Chondrocyte (in vitro differentiated cells): ENCODE data around the gene ATAD2B. TPM values are rescaled to one million over a fixed set of nuclear protein-coding genes. Genes with fewer than 3 reads are reported as not detected.
A peak's percentile ranks its signal among the peaks of the same experiment; 100 is the strongest.

Source experiments
- DNase-seq: peaks from one replicate; pipeline ENCODE4 v3.0.0; 2021; ENCODE audit warnings: mixed read lengths, low spot score
- H3K27ac Mint-ChIP-seq: one replicate; pipeline ENCODE4 v1.8.0; 2021; ENCODE audit warnings: mild to moderate bottlenecking, moderate library complexity, mixed read lengths; ENCODE audit not compliant: unreplicated experiment
- H3K27me3 Mint-ChIP-seq: 2 replicates; pipeline ENCODE4 v1.8.0; 2021; ENCODE audit warnings: low read depth, mixed read lengths
- H3K36me3 Mint-ChIP-seq: 2 replicates; pipeline ENCODE4 v1.8.0; 2021; ENCODE audit warnings: low read depth, mixed read lengths
- H3K4me1 Mint-ChIP-seq: 2 replicates; pipeline ENCODE4 v1.8.0; 2021; ENCODE audit warnings: low read depth, mild to moderate bottlenecking, mixed read lengths
- H3K4me3 Mint-ChIP-seq: one replicate; pipeline ENCODE4 v1.8.0; 2021; ENCODE audit warnings: mild to moderate bottlenecking, moderate library complexity, mixed read lengths; ENCODE audit not compliant: unreplicated experiment
- H3K9me3 Mint-ChIP-seq: 2 replicates; pipeline ENCODE4 v1.8.0; 2021; ENCODE audit warnings: low read depth, mixed read lengths
- CTCF ChIP-seq: fragments of 200-600 bp; sonication (generic); IDR thresholded peaks from 2 replicates; pipeline ENCODE4 v1.5.0; 2021; ENCODE audit warnings: antibody characterized with exemption, mild to moderate bottlenecking, moderate library complexity
- total RNA-seq: library from RNA; stranded (reverse); gene quantifications from 3 replicates; pipeline ENCODE4 v1.2.1, GENCODE V29; 2021

Gene ATAD2B
- total RNA-seq, 1 donor from 2014 or later, result 15.9 TPM

GRCh38 chr2:23924589-23925359 lies 2.1 kb downstream of the ATAD2B start:
- Mint-ChIP-seq H3K4me3 (peak overlapping the region; percentile 93), H3K27ac (peak overlapping the region; percentile 99), H3K27me3 (no peaks in the 10 kb centered on the region), H3K9me3 (no peaks in the 10 kb centered on the region), H3K4me1 (peaks cover 47% of the 10 kb centered on the region), H3K36me3 (no peaks in the 10 kb centered on the region)
- no peak for TF ChIP-seq CTCF
- DNase-seq, result no peak

- Mint-ChIP-seq H3K27ac (no peak overlapping the region), H3K9me3 (no peaks in the 10 kb centered on the region), H3K27me3 (no peaks in the 10 kb centered on the region), H3K4me3 (no peak overlapping the region), H3K4me1 (peaks cover 43% of the 10 kb centered on the region), H3K36me3 (no peaks in the 10 kb centered on the region)
- no peak for DNase-seq
- TF ChIP-seq CTCF, result no peak
Measured at GRCh38 chr2:23918837-23919489, 8.0 kb downstream of the ATAD2B start.

- TF ChIP-seq CTCF, result no peak
- Mint-ChIP-seq H3K4me3 (no peak overlapping the region), H3K4me1 (peaks cover 28% of the 10 kb centered on the region), H3K27ac (peak overlapping the region; percentile 8), H3K9me3 (no peaks in the 10 kb centered on the region), H3K36me3 (no peaks in the 10 kb centered on the region), H3K27me3 (no peaks in the 10 kb centered on the region)
- no peak for DNase-seq
Measured at GRCh38 chr2:23916727-23917405, 10.1 kb downstream of the ATAD2B start.

GRCh38 chr2:23915327-23915726 lies 11.6 kb downstream of the ATAD2B start:
- Mint-ChIP-seq H3K4me1 (peaks cover 29% of the 10 kb centered on the region), H3K27me3 (no peaks in the 10 kb centered on the region), H3K4me3 (no peak overlapping the region), H3K9me3 (no peaks in the 10 kb centered on the region), H3K27ac (no peak overlapping the region), H3K36me3 (no peaks in the 10 kb centered on the region)
- TF ChIP-seq CTCF, result no peak
- no peak for DNase-seq

GRCh38 chr2:23912054-23912453 lies 14.9 kb downstream of the ATAD2B start:
- Mint-ChIP-seq H3K4me3 (no peak overlapping the region), H3K27me3 (no peaks in the 10 kb centered on the region), H3K27ac (no peak overlapping the region), H3K4me1 (peaks cover 18% of the 10 kb centered on the region), H3K36me3 (no peaks in the 10 kb centered on the region), H3K9me3 (no peaks in the 10 kb centered on the region)
- no peak for TF ChIP-seq CTCF
- no peak for DNase-seq
